Stimulated activated CD8-positive, alpha-beta memory T cell treated with anti-CD3 and anti-CD28 coated beads, Interleukin-2, amount 100 ng/mL, for 48 hours (primary cell): ENCODE measurements around the gene UBE2N.
"Not testable (repeated sequence)": the region's sequence is repeated elsewhere in the genome, so short reads cannot be mapped to it uniquely, and the experiment has no call there.

Experiments used
- DNase-seq, 2 donors: peaks; one replicate each; pipeline ENCODE4 v3.0.0-alpha.2; 2020; ENCODE audit warnings: low read depth in 2 of 2

UBE2N gene

DNA sequence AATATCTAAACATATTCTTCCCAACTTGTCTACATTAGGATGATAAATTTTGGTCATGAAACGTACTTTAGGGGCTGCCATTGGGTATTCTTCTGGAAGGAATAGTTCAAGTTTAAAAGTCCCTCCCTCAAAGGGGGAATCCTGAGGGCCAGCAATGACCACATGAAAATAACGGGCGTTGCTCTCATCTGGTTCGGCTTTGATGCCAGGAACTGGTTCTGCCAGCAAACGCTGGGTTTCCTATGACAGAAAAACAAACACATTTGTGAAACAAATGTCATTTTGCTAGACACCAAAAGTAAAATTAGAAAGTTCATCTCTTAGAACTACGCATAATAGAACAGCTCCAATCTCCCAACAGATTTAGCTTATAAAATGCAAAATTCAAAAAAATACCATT, 30.7 kb downstream of the UBE2N start:
- not testable (repeated sequence) for DNase-seq

DNA sequence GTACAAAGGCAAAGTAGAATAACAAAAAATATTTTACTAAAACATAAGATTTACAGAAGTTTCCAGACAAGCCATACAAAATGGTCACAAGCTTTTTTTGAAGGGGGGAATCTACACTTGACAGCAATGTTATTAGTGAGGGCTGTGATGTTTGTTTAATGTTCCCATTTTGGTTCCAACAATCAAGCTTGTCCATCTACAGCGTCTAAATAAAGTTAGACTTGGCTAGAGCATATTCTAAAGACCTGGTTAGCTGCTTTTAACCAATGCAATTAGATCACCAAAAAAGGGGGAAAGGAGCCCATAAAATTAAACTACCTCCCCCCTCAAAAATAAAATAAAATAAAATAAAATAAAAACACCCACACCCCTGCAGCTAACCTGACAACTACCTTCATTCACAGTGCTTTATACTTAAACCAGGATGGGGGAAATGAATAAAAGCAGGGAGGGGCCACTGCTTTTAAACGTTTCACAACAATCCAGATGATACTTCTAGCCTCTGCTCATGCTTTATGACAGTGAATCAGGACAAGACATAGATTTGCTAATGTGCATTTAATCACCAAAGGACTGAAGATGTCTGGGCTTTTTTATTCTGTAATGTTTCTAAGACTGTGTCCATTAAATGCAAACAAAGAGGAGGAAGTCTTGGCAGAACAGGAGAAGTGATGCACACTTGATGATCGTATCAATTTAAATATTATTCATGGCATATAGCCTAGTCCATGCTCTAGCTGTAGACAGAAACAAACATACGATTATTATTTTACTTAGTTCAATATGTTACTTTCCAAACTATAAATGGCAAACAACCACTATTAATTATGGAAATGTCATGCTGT, 32.2 kb downstream of the UBE2N start:
- DNase-seq: not testable (repeated sequence)

DNA sequence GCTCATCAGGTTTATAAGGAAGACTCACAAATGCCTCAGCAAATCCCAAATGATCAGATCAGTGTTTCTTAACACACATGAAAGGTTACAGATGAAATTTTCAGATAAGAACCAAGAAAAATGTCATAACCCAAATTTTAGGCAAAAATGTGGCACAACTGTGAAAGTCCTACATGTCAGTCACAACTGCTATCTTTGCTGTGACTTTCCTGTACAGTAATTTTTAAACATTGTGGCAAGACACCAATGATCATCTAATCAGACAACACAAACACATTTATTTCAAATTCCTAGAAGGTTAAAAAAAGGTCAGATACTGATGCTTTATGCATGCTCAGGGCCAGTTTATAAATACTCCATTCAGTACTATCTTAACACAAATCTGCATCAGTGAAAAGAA, 32.9 kb downstream of the UBE2N start:
- DNase-seq: no peak

DNA sequence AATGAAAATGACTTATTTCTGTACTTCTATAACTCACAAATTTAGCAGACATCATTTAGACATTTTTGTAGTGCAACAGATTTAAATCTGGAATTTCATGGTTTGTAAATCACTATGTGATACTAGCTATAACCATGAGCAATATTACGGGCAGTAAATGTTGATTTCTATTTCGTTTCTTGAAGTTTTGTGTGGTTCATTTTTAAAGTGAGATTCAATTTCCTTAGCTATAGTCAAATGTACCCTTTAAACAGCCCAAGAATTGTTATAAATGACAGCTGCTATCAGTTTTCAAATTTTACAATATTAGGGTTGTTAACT, 33.8 kb downstream of the UBE2N start:
- DNase-seq: no peak

DNA sequence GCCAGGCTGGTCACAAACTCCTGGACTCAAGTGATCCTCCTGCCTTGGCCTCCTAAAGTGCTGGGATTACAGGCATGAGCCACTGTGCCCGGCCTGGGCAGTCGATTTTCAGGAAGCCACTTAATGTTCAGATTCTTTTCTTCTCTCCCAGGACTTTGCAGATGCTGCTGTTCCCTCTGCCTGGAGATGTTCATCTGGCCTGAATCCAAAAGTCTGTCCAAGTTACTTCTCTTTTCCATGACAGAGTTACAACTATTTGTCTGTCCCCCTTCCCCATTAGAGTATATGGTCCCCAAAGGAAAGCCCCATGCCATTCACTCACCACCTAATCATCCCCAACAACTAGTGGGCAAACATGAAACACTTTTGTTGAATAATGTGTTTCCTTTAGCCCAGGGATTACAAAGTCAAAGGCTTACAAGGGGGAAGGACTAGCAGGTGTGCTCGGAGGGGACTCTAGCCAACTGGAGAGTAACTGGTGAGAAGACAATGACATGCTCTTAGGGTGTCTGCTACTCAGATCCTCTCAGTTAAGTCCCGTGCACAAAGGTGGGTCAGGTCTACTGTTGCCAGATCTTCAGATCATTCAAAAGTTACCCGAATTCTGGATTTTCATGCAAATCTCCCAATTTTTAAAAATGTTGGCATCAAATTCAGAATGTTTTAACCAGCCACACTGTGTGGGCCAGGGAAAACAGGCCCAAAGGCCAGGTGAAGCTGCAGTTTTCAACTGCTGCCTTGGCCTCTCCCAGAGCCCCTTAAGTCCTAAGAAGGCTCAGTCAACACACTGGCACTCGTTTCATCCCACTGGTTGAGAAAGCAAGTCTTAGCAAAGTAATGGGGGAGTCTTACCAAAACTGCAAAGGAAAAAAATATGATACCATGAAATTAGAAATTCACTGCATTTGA, 34.4 kb downstream of the UBE2N start:
- no peak for DNase-seq

DNA sequence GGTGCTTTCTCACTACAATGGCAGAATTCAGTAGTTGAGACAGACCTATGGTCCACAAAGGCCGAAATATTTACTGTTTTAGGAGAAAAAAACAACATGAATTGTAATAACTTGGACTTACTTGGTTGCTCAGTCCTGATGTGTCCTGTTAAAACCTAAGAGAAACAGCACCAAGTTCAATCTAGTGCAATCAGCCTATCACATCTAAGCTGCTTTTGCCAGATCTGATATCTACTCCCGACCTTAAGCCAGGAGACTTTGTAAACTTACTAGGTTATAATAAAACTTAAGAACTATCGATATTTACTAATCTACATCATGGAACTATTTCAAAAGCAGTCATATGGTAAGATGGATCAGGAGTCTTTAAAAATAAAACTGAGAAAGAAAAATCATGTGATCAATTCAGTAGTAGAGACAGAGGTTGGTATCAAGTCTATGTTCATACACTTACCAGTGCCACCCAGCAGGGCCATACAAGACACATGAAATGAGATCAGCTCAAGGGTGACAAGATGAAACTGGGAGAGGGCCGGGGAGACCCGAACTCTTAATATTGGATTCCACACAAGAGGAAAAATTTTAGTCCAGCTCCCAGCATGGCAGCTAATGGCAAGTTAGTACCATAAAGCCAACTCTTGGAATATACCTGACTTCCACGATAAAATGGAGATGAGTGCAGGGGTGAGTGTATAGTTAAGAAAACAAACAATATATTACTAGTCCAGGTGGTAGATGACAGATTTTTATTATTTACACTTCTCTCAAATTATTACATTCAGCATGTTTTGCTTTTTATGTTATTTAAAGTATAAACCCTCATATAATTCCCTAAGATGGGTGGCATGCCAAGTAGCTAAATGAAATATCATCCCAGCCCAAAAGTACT, 36.5 kb downstream of the UBE2N start:
- no peak for DNase-seq

DNA sequence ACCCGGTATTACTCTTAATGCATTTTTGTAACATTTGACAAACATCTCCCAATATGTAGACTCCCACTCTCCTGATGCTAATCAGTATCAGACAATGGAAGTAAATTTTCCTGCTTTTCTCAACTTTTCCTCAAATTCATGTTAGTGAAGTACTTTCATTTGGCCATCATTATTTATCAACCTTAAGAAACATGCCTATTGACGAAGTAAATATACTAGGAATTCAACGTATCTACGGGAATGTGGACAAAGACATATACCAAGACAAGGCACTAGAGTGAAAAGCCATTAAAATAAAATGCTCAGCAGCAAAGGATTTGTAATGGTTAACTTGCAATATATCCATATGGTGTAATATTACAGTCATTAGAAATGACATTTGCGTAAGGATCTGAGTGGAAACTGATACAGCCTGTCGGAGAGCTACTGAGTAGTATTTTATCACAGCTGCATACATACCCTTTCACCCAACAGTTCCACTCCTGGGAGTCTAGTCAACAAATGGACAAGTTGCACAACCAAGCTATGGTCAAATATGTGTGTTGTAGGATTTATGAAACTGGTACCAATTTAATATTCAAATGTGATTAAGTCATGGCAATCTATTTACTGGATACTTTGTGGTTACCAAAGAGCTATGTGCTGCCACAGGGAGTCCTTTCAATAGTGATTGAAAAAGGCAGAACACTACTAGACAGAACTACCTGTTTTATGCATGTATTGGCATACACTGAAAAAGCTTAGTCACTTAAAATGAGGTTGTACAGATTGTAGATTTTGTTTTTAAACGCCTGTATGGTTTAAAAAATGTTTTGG, 37.6 kb downstream of the UBE2N start:
- DNase-seq: no peak

DNA sequence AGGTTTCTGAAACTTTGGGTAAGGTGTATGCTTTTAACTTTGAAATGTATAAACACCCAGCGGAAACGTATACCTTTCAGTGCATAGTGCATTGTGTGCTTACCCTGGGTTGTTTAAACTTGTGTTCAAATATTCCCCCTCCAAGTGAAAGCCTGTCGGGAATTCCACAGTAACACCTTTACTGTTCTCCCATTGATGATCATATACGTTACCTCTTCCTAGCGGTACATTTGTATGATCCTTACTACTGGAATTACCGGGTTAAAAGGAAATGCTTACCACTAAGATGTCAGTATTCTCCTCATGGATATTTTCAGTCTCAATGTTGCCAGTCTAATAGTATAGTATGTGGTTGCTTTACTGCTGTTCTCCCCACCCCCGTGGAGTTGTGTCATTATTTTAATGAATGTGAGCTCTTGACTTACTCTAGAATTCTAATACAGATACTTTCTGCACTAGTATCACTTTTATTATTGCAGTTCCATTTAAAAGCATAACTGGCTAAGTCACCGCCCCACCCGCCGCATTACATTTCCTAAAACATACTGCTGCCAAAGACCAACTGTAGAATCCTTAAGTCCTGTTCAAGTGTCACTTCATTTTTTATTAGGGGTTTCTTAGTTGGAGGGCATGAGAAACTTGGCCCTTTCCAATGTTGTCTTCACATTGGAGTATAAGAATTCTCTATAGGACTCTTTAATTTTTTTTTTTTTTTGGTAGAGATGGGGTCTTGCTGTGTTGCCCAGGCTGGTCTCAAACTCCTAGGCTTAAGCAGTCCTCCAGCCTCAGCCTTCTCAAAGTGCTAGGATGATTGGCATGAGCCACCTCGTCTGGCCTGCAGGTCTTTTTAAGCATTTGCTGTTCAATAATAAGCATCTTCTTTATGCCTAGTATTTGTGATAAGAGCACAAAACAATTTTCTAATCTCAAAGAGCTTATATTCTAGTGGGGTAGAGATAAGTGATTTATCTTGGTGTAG, 39.1 kb downstream of the UBE2N start:
- DNase-seq: no peak

DNA sequence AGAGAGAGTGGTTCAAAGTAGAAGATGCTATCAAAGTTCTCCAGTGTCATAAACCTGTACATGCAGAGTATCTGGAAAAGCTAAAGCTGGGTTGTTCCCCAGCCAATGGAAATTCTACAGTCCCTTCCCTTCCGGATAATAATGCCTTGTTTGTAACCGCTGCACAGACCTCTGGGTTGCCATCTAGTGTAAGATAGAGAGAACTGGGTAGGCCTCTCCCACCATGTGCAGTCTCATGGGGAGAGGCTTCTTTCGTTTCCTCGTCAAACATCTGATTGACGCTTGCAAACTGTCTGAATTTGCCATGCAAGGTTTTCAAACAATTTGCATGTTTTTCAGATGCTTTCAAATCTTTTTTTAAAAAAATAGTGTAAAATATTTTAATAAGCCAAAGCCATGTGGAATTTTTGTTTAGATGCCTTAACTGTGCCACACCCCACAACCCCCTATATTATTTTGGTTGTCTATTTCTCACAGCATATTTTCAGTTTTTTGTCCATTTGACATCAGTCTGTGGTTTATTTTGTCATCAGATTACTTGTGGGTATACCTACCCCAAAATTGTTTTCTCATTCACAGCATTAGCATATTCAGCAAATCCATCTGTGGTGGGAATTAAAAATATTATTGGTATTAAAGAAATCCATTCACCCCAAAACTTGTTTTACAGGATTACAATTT, 42.4 kb downstream of the UBE2N start:
- not testable (repeated sequence) for DNase-seq

DNA sequence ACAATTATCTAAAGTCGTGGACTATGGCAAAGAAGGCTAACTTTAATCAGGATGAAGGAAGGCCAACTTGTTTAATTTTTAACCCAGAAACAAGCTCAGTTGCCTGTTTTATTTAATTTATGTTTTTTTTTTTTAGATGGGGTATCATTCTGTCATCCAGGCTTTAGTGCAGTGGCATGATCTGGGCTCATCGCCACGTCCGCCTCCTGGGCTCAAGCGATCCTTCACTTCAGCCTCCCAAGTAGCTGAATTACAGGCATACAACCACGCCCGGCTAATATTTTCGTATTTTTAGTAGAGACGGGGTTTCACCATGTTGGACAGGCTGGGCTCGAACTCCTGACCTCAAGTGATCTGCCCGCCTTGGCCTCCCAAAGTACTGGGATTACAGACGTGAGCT, 44.3 kb downstream of the UBE2N start:
- no peak for DNase-seq

DNA sequence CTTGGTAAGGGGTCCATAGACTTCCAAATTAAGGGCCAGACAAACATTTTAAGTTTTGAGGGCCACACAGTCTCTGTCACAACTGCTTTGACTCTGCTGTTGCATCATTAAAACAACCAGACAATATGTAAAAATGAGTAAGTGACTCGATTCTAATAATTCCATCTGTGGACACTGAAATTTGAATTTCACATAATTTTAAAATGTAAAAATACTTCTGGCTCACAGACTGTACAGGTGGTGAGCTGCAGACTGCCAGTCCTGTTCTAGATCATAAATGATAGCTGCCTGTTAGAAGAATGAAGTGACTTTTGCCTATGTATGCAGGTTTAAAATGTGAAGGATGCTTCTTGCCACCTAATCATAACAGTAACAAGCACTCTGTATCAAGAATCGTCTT, 48.3 kb downstream of the UBE2N start:
- DNase-seq: no peak

DNA sequence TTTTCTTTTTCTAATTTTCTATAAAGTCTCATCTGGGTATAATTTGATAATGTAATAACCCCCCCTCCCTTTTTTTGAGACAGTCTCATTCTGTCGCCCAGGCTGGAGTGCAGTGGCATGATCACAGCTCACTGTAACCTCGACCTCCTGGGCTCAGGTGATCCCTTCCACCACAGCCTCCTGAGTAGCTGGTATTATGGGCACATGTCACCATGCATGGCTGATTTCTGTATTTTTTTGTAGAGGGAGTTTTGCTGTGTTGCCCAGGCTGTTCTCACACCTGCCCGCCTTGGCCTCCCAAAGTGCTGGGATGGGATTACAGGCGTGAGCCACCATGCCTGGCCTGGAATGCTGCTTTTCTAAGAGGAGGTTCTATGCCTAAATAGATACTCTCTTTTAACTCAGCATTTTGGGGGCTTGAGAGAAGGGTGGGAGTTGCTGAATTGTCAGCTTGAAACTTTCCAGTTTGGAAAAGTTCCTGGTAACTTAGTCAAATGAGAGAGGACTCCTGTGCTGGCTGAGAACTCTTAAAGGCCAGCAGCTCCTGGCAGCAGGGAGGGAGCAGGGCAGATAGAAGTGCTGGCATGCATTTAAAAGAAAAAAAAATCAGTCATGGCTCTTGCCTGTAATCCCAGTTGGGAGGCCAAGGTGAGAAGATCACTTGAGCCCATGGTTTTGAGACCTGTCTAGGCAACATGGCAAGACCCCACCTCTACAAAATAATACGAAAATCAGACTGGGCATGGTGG, 51.0 kb downstream of the UBE2N start:
- DNase-seq: no peak

DNA sequence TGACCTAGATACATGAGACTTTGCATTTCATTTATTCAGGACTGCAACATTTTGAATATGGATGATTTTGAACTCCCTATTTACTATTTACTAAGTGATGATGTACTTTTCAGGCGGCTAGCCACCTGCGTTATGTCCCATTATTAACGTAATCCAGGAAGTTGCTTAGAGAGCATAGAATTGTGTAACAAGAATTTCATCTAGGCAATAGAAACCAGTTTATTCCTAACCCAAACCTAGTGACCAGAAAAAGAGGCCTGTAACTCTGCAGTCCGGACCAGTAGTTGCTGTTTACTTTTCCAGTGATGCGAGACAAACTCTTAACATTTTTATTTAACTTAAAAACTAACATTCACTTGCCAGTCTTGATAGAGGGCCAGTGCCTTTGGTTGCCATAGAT, 51.7 kb downstream of the UBE2N start:
- no peak for DNase-seq

DNA sequence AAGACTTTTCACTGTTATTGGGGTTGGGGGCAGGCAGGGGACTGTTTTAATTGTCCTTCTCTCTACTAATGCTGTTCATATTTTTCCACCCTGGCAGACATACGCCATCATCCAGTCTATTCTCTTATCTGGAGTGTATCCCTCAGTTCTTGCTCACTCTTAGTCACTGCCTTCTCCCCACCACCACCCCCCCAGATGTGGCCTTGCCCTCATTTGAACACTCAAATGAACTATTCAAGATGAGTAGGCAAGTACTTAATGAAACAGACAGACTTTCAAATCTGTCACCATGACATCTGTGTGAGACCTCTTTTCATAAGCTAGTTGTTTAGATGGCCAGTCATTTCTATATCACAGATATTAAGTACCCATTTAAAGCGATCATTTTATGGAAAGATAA, 54.0 kb downstream of the UBE2N start:
- peak; percentile 22 to 56 for DNase-seq

DNA sequence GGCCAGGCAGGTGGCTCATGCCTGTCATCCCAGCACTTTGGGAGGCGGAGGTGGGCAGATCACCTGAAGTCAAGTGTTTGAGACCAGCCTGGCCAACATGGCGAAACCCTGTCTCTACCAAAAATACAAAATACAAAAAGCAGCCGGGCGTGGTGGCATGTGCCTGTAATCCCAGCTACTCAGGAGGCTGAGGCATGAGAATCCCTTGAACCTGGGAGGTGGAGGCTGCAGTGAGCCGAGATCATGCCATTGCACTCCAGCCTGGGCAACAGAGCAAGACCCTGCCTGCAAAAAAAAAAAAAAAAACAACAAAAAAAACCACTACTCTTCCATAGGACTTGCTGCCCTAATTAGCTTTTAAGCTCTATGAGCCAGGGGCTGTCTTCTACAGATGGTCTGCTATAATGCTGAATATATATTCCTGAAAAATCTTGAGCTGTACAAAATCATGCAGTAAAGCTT, 59.7 kb downstream of the UBE2N start:
- not testable (repeated sequence) for DNase-seq

DNA sequence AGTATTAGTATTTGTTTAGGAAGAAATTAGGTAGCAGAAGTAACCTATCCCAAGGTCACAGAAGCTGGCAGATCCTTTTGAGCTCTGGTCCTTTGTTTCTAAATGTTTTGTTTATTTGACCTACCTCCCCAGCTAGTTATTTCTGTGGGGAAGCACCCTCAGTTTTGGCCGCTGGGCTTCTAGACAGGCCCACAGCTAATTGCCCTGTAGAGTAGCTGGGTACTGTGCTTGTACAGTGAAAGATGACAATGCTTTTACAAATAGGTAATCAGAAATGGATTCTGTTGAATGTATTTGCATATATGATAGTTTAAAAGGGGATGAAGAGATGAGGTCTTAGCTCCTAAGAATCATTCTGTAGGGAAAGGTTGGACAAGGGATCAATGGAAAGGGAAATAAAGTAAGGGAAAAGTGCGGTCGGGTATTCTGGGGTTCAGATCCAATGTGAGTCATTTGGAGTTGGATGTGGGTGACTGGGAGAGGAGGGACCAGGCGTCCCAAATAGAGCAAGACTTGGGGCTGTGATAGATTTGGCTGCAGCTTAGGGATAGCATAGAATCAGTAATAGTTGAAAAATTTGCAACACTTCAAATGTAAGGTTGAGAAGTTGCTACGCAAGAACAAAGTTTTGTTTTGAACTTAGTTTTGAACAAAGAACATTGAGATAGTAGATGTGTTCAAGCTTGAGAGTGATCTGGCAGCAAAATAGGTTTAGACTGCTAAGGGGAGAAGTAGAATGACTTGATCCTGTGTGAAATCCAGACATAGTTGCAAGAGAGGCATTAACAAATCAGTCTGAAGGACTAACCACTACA, 60.4 kb downstream of the UBE2N start:
- DNase-seq: no peak

DNA sequence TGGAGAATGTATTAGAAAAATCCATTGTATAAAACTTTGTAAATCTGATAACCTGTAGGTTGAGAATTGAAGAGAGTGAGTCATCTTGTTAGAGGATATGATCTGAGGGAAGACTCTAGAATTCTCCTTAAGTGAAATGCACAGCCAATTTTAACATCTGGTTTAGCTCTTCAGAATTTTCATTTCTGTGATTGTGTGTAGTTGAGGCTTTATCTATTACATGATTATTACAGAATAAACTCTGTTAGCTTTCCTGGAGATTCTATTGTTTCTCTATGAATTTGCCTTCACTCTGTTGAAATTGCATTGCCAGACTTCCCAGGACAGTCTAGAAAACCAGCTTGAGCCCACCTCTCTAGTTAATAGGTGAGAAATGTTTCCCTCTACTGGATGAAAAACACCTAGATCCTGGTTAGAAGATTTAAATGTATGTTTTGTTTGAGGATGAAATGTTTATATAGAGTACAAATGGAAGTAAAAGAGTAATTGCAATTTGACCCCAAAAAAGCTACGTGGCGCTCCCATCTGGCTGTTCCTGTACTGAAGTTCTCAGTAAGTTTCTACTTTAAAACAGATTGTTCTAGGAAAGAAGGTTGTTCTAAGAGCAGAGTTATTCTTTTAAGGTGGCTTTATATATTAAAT, 61.1 kb downstream of the UBE2N start:
- DNase-seq: no peak
